H9 (cell line): ENCODE results near the gene CD19. TPM values are rescaled to one million over a fixed set of nuclear protein-coding genes. Genes with fewer than 3 reads are reported as not detected.
A peak's percentile ranks its signal among the peaks of the same experiment; 100 is the strongest.
"Not testable (repeated sequence)": the region's sequence is repeated elsewhere in the genome, so short reads cannot be mapped to it uniquely, and the experiment has no call there.

ENCODE experiments used
- DNase-seq: peaks from one replicate; pipeline ENCODE4 v3.0.0-alpha.2; 2017
- H2AFZ ChIP-seq: one replicate; pipeline ENCODE4 v1.6.1; 2013; ENCODE audit warnings: mild to moderate bottlenecking, low read length, control low read depth, moderate library complexity
- H2AK5ac ChIP-seq: 2 replicates; pipeline ENCODE4 v1.6.1; 2013; ENCODE audit warnings: low read length, control low read depth, mixed read lengths; ENCODE audit not compliant: insufficient read length
- H2BK120ac ChIP-seq: one replicate; pipeline ENCODE4 v1.6.1; 2013; ENCODE audit warnings: low read depth, mild to moderate bottlenecking, low read length, control low read depth, inconsistent platforms; ENCODE audit not compliant: poor library complexity, severe bottlenecking
- H2BK12ac ChIP-seq: 2 replicates; pipeline ENCODE4 v1.6.1; 2013; ENCODE audit warnings: low read length, control low read depth, mixed read lengths, low read depth; ENCODE audit not compliant: insufficient read length
- H2BK15ac ChIP-seq: 2 replicates; pipeline ENCODE4 v1.6.1; 2013; ENCODE audit warnings: low read depth, low read length, control low read depth
- H2BK20ac ChIP-seq: one replicate; pipeline ENCODE4 v1.6.1; 2013; ENCODE audit warnings: low read depth, mild to moderate bottlenecking, low read length, control low read depth, inconsistent platforms; ENCODE audit not compliant: poor library complexity, severe bottlenecking
- H2BK5ac ChIP-seq: 2 replicates; pipeline ENCODE4 v1.6.1; 2013; ENCODE audit warnings: low read length, control low read depth, mixed read lengths; ENCODE audit not compliant: insufficient read length
- H3K14ac ChIP-seq: 2 replicates; pipeline ENCODE4 v1.6.1; 2013; ENCODE audit warnings: low read length, control low read depth; ENCODE audit not compliant: insufficient read depth
- H3K18ac ChIP-seq: 2 replicates; pipeline ENCODE4 v1.6.1; 2013; ENCODE audit warnings: low read depth, mild to moderate bottlenecking, mixed read lengths, low read length, control low read depth; ENCODE audit not compliant: insufficient read length
- H3K23ac ChIP-seq: 2 replicates; pipeline ENCODE4 v1.6.1; 2013; ENCODE audit warnings: low read length, control low read depth, mixed read lengths, low read depth; ENCODE audit not compliant: insufficient read length
- H3K23me2 ChIP-seq: 2 replicates; pipeline ENCODE4 v1.6.1; 2013; ENCODE audit warnings: low read depth, mild to moderate bottlenecking, mixed read lengths, low read length, control low read depth; ENCODE audit not compliant: insufficient read length, poor library complexity, severe bottlenecking
- H3K27ac ChIP-seq: 2 replicates; pipeline ENCODE4 v1.5.1; 2013; ENCODE audit warnings: low read length, control low read depth, mixed read lengths, low read depth; ENCODE audit not compliant: insufficient read length
- H3K27me3 ChIP-seq: 2 replicates; pipeline ENCODE4 v1.6.1; 2013; ENCODE audit warnings: low read length, control low read depth, inconsistent platforms; ENCODE audit not compliant: insufficient read depth
- H3K4ac ChIP-seq: 2 replicates; pipeline ENCODE4 v1.6.1; 2013; ENCODE audit warnings: low read depth, mild to moderate bottlenecking, control low read depth, inconsistent platforms, low read length, moderate library complexity
- H3K4me1 ChIP-seq: 2 replicates; pipeline ENCODE4 v1.6.1; 2013; ENCODE audit warnings: low read length, control low read depth, inconsistent platforms; ENCODE audit not compliant: insufficient read depth
- H3K4me2 ChIP-seq: 2 replicates; pipeline ENCODE4 v1.6.1; 2013; ENCODE audit warnings: low read length, control low read depth, mixed read lengths; ENCODE audit not compliant: insufficient read length, insufficient read depth
- H3K56ac ChIP-seq: 2 replicates; pipeline ENCODE4 v1.6.1; 2013; ENCODE audit warnings: low read depth, mild to moderate bottlenecking, mixed read lengths, low read length, control low read depth; ENCODE audit not compliant: insufficient read length
- H3K79me1 ChIP-seq: 2 replicates; pipeline ENCODE4 v1.6.1; 2013; ENCODE audit warnings: low read depth, mild to moderate bottlenecking, moderate library complexity, low read length, control low read depth, inconsistent platforms; ENCODE audit not compliant: insufficient read depth, poor library complexity, severe bottlenecking
- H3K79me2 ChIP-seq: 2 replicates; pipeline ENCODE4 v1.6.1; 2013; ENCODE audit warnings: low read length, control low read depth, inconsistent platforms; ENCODE audit not compliant: insufficient read depth
- H3K9ac ChIP-seq: 2 replicates; pipeline ENCODE4 v1.6.1; 2013; ENCODE audit warnings: low read length, control low read depth, mixed read lengths; ENCODE audit not compliant: insufficient read length; ENCODE audit errors: extremely low read depth
- H3K9me3 ChIP-seq: one replicate; pipeline ENCODE4 v1.6.1; 2013; ENCODE audit warnings: low read depth, low read length, inconsistent platforms; ENCODE audit not compliant: control insufficient read depth
- H3T11ph ChIP-seq: one replicate; pipeline ENCODE4 v1.6.1; 2013; ENCODE audit warnings: mild to moderate bottlenecking, low read length, control low read depth, inconsistent platforms
- H4K20me1 ChIP-seq: one replicate; pipeline ENCODE4 v1.6.1; 2013; ENCODE audit not compliant: control insufficient read depth, insufficient read length, insufficient read depth
- H4K5ac ChIP-seq: 2 replicates; pipeline ENCODE4 v1.6.1; 2013; ENCODE audit warnings: low read depth, mild to moderate bottlenecking, mixed read lengths, low read length, control low read depth; ENCODE audit not compliant: insufficient read length
- H4K8ac ChIP-seq: replicated peaks from 2 replicates; pipeline ENCODE4 v1.6.1; 2013; ENCODE audit warnings: low read length, control low read depth, mixed read lengths, low read depth; ENCODE audit not compliant: insufficient read length
- H4K91ac ChIP-seq: 2 replicates; pipeline ENCODE4 v1.6.1; 2013; ENCODE audit warnings: low read depth, mild to moderate bottlenecking, moderate library complexity, mixed read lengths, low read length, control low read depth; ENCODE audit not compliant: insufficient read length
- H3K27ac Mint-ChIP-seq, 3 experiments: 2 replicates in 2 of 3; 3 replicates in 1 of 3; pipeline ENCODE4 v1.8.0; 2020 to 2021; ENCODE audit warnings: mixed read lengths in 3 of 3, mild to moderate bottlenecking in 1 of 3, moderate library complexity in 1 of 3
- H3K27me3 Mint-ChIP-seq: 2 replicates; pipeline ENCODE4 v1.8.0; 2021; ENCODE audit warnings: low read depth, mild to moderate bottlenecking, moderate library complexity, mixed read lengths
- H3K36me3 Mint-ChIP-seq, 3 experiments: 2 replicates in 2 of 3; 3 replicates in 1 of 3; pipeline ENCODE4 v1.8.0; 2020 to 2021; ENCODE audit warnings: low read depth in 3 of 3, mixed read lengths in 3 of 3; ENCODE audit not compliant: insufficient read depth in 1 of 3
- H3K4me1 Mint-ChIP-seq, 2 experiments: 2 replicates each; pipeline ENCODE4 v1.8.0; 2020; ENCODE audit warnings: mixed read lengths in 2 of 2
- H3K4me3 Mint-ChIP-seq, 2 experiments: 2 replicates in 1 of 2; 3 replicates in 1 of 2; pipeline ENCODE4 v1.8.0; 2020 to 2021; ENCODE audit warnings: mild to moderate bottlenecking in 2 of 2, mixed read lengths in 2 of 2, moderate library complexity in 1 of 2
- H3K9me3 Mint-ChIP-seq, 2 experiments: 2 replicates in 1 of 2; 3 replicates in 1 of 2; pipeline ENCODE4 v1.8.0; 2020; ENCODE audit warnings: mild to moderate bottlenecking in 2 of 2, mixed read lengths in 2 of 2, moderate library complexity in 1 of 2
- CTCF ChIP-seq: fragments of 200-600 bp; sonication (generic); conservative IDR thresholded peaks from 3 replicates; pipeline ENCODE4 v1.8.0; 2021; ENCODE audit warnings: antibody characterized with exemption, mild to moderate bottlenecking
- WGBS: extraction: QIAGEN DNeasy Blood & Tissue Kit; methylation state at CpG from one replicate; pipeline ENCODE4 v1.1.7; 2013; ENCODE audit warnings: missing lambda C conversion rate, low lambda C conversion rate, mixed read lengths; ENCODE audit not compliant: insufficient read length; ENCODE audit errors: extremely low coverage; 5-methylcytosine and 5-hydroxymethylcytosine counted together
- total RNA-seq: library from RNA; stranded (reverse); gene quantifications from 2 replicates; pipeline ENCODE4 v1.2.1, GENCODE V29; 2021

Gene CD19
- total RNA-seq, 1 experiment from 2014 or later: 0.50 TPM

GRCh38 chr16:28967156-28967555 lies 35.4 kb downstream of the CD19 start:
- Histone ChIP-seq H3K9ac (no peak overlapping the region), H3K27me3 (no peaks in the 10 kb centered on the region), H4K91ac (no peak overlapping the region), H3K4me2 (no peak overlapping the region), H3K4ac (no peak overlapping the region), H3K56ac (no peak overlapping the region), H3K18ac (no peak overlapping the region), H4K20me1 (no peaks in the 10 kb centered on the region), H3K79me1 (no peaks in the 10 kb centered on the region), H4K5ac (no peak overlapping the region), H3K4me1 (no peaks in the 10 kb centered on the region), H2BK15ac (no peak overlapping the region), H2BK20ac (no peak overlapping the region), H4K8ac (no peak overlapping the region), H2AK5ac (no peak overlapping the region), H2BK5ac (no peak overlapping the region), H3K23me2 (no peaks in the 10 kb centered on the region), H2AFZ (no peak overlapping the region), H3T11ph (no peak overlapping the region), H3K14ac (no peak overlapping the region), H3K23ac (no peak overlapping the region), H3K79me2 (no peaks in the 10 kb centered on the region), H3K27ac (no peak overlapping the region), H2BK12ac (no peak overlapping the region), H2BK120ac (no peak overlapping the region), H3K9me3 (no peaks in the 10 kb centered on the region)
- WGBS: no CpG with 5 or more reads among the region's 4 CpGs
- no peak for DNase-seq
- Mint-ChIP-seq H3K27ac (no peak overlapping the region), H3K4me3 (no peak overlapping the region), H3K27me3 (no peaks in the 10 kb centered on the region; the same call in 1 of the 2 replicates), H3K9me3 (no peaks in the 10 kb centered on the region), H3K36me3 (peaks cover 14 to 39% (median 38%) of the 10 kb centered on the region in 3 experiments; a peak in 6 of 7 replicates), H3K4me1 (no peaks in the 10 kb centered on the region)
- no peak for TF ChIP-seq CTCF

- not testable (repeated sequence) for H4K91ac ChIP-seq, H2AK5ac ChIP-seq, H3K18ac ChIP-seq, H3K27me3 Mint-ChIP-seq, H3K14ac ChIP-seq, H3K4me3 Mint-ChIP-seq, H3K9me3 ChIP-seq, H2BK120ac ChIP-seq, H3K4ac ChIP-seq, H3K23me2 ChIP-seq, H3K56ac ChIP-seq, H3K27ac ChIP-seq, H3K27me3 ChIP-seq, H4K8ac ChIP-seq, H2BK20ac ChIP-seq, H3T11ph ChIP-seq, H3K79me1 ChIP-seq, H2AFZ ChIP-seq, H2BK5ac ChIP-seq, H4K20me1 ChIP-seq, DNase-seq, H2BK15ac ChIP-seq, H3K79me2 ChIP-seq, H3K23ac ChIP-seq, H2BK12ac ChIP-seq, H4K5ac ChIP-seq, H3K4me1 ChIP-seq, H3K4me1 Mint-ChIP-seq, H3K4me2 ChIP-seq, H3K9ac ChIP-seq, H3K9me3 Mint-ChIP-seq
- H3K36me3 Mint-ChIP-seq: peaks cover 2 to 13% (median 13%) of the 10 kb centered on the region in 3 experiments
- peak overlapping the region in 1 of 3 experiments; percentile 52; a peak in 2 of 7 replicates for H3K27ac Mint-ChIP-seq
- no CpG with 5 or more reads among the region's 2 CpGs for WGBS
Measured at GRCh38 chr16:28969696-28970095, 37.9 kb downstream of the CD19 start.
